Calu3 (cell line): ENCODE data around the gene COPA. TPM values are rescaled to one million over a fixed set of nuclear protein-coding genes. Genes with fewer than 3 reads are reported as not detected.

Experiments
- BruUV-seq: library from RNA; stranded (reverse); fragments of 400-500 nt; replicated peaks from 2 replicates; lab custom pipeline; 2021; lab: Mats Ljungman, UMichigan
- CTCF ChIA-PET: fragments of 300-600 bp; sonication (Branson Sonifier 250); formaldehyde crosslinking; loops from one replicate; lab custom pipeline; 2022; ENCODE audit warnings: antibody characterized with exemption; lab: Charles Lee
- DNase-seq: peaks from one replicate; pipeline ENCODE4 v3.0.0; 2022
- H3K27ac Mint-ChIP-seq: one replicate; pipeline ENCODE4 v1.8.0; 2022; ENCODE audit warnings: mixed read lengths; ENCODE audit not compliant: unreplicated experiment
- H3K27me3 Mint-ChIP-seq: one replicate; pipeline ENCODE4 v1.8.0; 2022; ENCODE audit warnings: mixed read lengths; ENCODE audit not compliant: unreplicated experiment
- H3K36me3 Mint-ChIP-seq: one replicate; pipeline ENCODE4 v1.8.0; 2022; ENCODE audit warnings: mild to moderate bottlenecking, moderate library complexity, mixed read lengths; ENCODE audit not compliant: insufficient read depth, unreplicated experiment
- H3K4me1 Mint-ChIP-seq: one replicate; pipeline ENCODE4 v1.8.0; 2022; ENCODE audit warnings: mild to moderate bottlenecking, low read depth, mixed read lengths; ENCODE audit not compliant: unreplicated experiment
- H3K4me3 Mint-ChIP-seq: one replicate; pipeline ENCODE4 v1.8.0; 2022; ENCODE audit warnings: mild to moderate bottlenecking, low read depth, moderate library complexity, mixed read lengths; ENCODE audit not compliant: unreplicated experiment
- H3K9me3 Mint-ChIP-seq: one replicate; pipeline ENCODE4 v1.8.0; 2022; ENCODE audit warnings: low read depth, mixed read lengths; ENCODE audit not compliant: unreplicated experiment
- intact Hi-C: fragments of 100-400 bp; cut with micrococcal nuclease; formaldehyde crosslinking; loops from one replicate; pipeline ENCODE4 v1.10.0; 2022; ENCODE audit not compliant: unreplicated experiment
- total RNA-seq: library from RNA; stranded (reverse); gene quantifications from 2 replicates; pipeline ENCODE4 v1.2.3, GENCODE V29; 2022
- TF ChIP-seq, protein P1 (sequence below): fragments of 200-600 bp; IDR thresholded peaks from one replicate; pipeline ENCODE4 v1.8.0; 2022; ENCODE audit warnings: antibody characterized with exemption; ENCODE audit not compliant: unreplicated experiment

Gene COPA
- total RNA-seq, 1 experiment from 2014 or later, result 208 TPM

GRCh38 chr1:160361199-160361598 lies 18.1 kb upstream of the COPA start:
- no TSS peak for BruUV-seq
- CTCF ChIA-PET, result no interaction called here
- Mint-ChIP-seq H3K27me3 (no peaks in the 10 kb centered on the region), H3K4me3 (no peak overlapping the region), H3K27ac (peak overlapping the region; percentile 4), H3K4me1 (peaks cover 9% of the 10 kb centered on the region), H3K9me3 (no peaks in the 10 kb centered on the region), H3K36me3 (peaks cover 28% of the 10 kb centered on the region)
- intact Hi-C loops, result no loop called here
- TF ChIP-seq, protein P1, sequence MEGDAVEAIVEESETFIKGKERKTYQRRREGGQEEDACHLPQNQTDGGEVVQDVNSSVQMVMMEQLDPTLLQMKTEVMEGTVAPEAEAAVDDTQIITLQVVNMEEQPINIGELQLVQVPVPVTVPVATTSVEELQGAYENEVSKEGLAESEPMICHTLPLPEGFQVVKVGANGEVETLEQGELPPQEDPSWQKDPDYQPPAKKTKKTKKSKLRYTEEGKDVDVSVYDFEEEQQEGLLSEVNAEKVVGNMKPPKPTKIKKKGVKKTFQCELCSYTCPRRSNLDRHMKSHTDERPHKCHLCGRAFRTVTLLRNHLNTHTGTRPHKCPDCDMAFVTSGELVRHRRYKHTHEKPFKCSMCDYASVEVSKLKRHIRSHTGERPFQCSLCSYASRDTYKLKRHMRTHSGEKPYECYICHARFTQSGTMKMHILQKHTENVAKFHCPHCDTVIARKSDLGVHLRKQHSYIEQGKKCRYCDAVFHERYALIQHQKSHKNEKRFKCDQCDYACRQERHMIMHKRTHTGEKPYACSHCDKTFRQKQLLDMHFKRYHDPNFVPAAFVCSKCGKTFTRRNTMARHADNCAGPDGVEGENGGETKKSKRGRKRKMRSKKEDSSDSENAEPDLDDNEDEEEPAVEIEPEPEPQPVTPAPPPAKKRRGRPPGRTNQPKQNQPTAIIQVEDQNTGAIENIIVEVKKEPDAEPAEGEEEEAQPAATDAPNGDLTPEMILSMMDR, result no peak
- no peak for DNase-seq

- Mint-ChIP-seq H3K4me1 (peaks cover 9% of the 10 kb centered on the region), H3K9me3 (no peaks in the 10 kb centered on the region), H3K27ac (no peak overlapping the region), H3K27me3 (no peaks in the 10 kb centered on the region), H3K36me3 (peaks cover 28% of the 10 kb centered on the region), H3K4me3 (no peak overlapping the region)
- no peak for DNase-seq
- TF ChIP-seq, protein P1, result no peak
- BruUV-seq, result no TSS peak
- intact Hi-C loops, result no loop called here
- CTCF ChIA-PET, result no interaction called here
These were observed 17.2 kb upstream of the COPA start for GRCh38 chr1:160360227-160360695.

DNA sequence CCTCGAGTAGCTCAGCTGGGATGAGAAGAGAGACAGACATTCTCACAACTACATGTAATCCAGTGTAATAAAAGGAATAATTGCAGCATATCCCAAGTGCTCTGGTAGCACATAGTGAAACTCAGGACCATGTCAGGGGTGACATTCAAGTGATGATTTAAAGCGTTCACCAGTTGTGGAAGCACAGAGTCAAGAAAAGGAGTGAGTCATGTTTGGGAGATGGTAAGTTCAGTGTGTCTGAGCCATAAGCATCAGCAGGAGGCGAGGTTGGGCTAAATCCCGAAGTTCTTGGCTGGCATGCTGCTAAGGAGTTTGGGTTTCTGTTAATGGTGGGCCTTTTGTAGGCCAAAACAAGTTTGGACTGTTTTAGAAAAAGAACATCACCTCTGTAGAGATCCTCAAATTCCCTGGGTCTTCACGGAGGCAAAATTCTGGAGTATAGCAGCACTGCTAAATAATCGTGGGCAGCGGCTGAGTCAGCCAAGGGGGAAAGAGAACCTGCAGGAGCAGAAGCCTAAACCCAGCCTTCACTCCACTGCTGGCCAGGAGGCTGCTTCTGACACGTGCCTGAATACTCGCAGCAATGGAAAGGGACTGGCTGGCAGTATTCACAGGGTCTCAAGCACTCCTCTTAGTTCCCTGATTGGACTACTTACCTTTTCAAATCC lies 16.6 kb upstream of the COPA start:
- Mint-ChIP-seq H3K4me1 (peaks cover 9% of the 10 kb centered on the region), H3K4me3 (no peak overlapping the region), H3K36me3 (peaks cover 28% of the 10 kb centered on the region), H3K9me3 (no peaks in the 10 kb centered on the region), H3K27ac (no peak overlapping the region), H3K27me3 (no peaks in the 10 kb centered on the region)
- CTCF ChIA-PET, result interaction anchor here (0.5 kb wide), 1 partner anchor 17 kb away, joined by 3 read pairs; no protein-coding TSS in a partner anchor
- no TSS peak for BruUV-seq
- TF ChIP-seq, protein P1, result no peak
- intact Hi-C loops, result no loop called here
- DNase-seq, result no peak

DNA sequence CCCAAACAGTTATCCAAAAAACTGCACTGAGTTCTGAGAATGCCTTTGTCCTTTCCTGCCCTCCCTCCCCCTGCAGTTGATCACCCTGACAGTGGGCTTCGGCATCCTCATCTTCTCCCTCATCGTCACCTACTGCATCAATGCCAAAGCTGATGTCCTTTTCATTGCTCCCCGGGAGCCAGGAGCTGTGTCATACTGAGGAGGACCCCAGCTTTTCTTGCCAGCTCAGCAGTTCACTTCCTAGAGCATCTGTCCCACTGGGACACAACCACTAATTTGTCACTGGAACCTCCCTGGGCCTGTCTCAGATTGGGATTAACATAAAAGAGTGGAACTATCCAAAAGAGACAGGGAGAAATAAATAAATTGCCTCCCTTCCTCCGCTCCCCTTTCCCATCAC lies 15.0 kb upstream of the COPA start:
- H3K36me3 Mint-ChIP-seq, result peaks cover 42% of the 10 kb centered on the region

More for the DNA sequence above, 15.0 kb upstream of the COPA start:
- Mint-ChIP-seq H3K4me1 (peaks cover 9% of the 10 kb centered on the region), H3K27me3 (no peaks in the 10 kb centered on the region), H3K27ac (no peak overlapping the region), H3K4me3 (no peak overlapping the region), H3K9me3 (no peaks in the 10 kb centered on the region)
- CTCF ChIA-PET, result no interaction called here
- DNase-seq, result no peak
- no TSS peak for BruUV-seq
- intact Hi-C loops, result no loop called here
- TF ChIP-seq, protein P1, result no peak
